ENCODE data around the gene CCDC188. TPM values are rescaled to one million over a fixed set of nuclear protein-coding genes. Genes with fewer than 3 reads are reported as not detected.

The CCDC188 gene
- total RNA-seq, 2 donors from 2014 or later, result not detected

- Mint-ChIP-seq H3K4me1 (no peaks in the 10 kb centered on the region), H3K27ac (no peak overlapping the region), H3K9me3 (no peaks in the 10 kb centered on the region), H3K36me3 (ENCODE audit: low read depth) (peaks cover 50% of the 10 kb centered on the region), H3K27me3 (ENCODE audit: insufficient read depth) (no peaks in the 10 kb centered on the region), H3K4me3 (no peak overlapping the region)
- TF ChIP-seq CTCF (conservative IDR thresholded peaks at IDR 0.05), result no peak
- Histone ChIP-seq H3K4me3 (ENCODE audit: low read length) (no peak overlapping the region), H3K9me3 (ENCODE audit: control insufficient read depth, low read length) (no peaks in the 10 kb centered on the region), H3K36me3 (ENCODE audit: control insufficient read depth, insufficient read depth, low read length) (peaks cover 79% of the 10 kb centered on the region), H3K4me1 (ENCODE audit: control insufficient read depth, insufficient read depth, low read length) (no peaks in the 10 kb centered on the region), H3K27me3 (ENCODE audit: control insufficient read depth, insufficient read depth, low read length, poor library complexity, severe bottlenecking) (no peaks in the 10 kb centered on the region), H3K27ac (ENCODE audit: low read depth, low read length) (no peak overlapping the region), H3K9ac (ENCODE audit: extremely low read depth, low read length, poor library complexity, severe bottlenecking) (no peak overlapping the region)
- 93 to 94% methylated on average over 11 to 13 of the region's 13 CpGs for WGBS, 2 experiments (ENCODE audit: insufficient coverage in 1 of 2, insufficient read length in 1 of 2)
- no peak for DNase-seq
Measured at GRCh38 chr22:20107951-20108756, 42.7 kb downstream of the CCDC188 start.

- Mint-ChIP-seq H3K4me1 (no peaks in the 10 kb centered on the region), H3K36me3 (ENCODE audit: low read depth) (peaks cover 56% of the 10 kb centered on the region)
Measured at GRCh38 chr22:20107471-20107901, 43.4 kb downstream of the CCDC188 start.

GRCh38 chr22:20106849-20107237 is 44.0 kb downstream of the CCDC188 start:
- Mint-ChIP-seq H3K36me3 (ENCODE audit: low read depth) (peaks cover 60% of the 10 kb centered on the region), H3K27ac (no peak overlapping the region), H3K4me1 (no peaks in the 10 kb centered on the region), H3K27me3 (ENCODE audit: insufficient read depth) (no peaks in the 10 kb centered on the region), H3K9me3 (no peaks in the 10 kb centered on the region), H3K4me3 (no peak overlapping the region)
- H3K4me3 ChIP-seq (ENCODE audit: low read length), result no peak overlapping the region
- H3K27ac ChIP-seq (ENCODE audit: low read depth, low read length), result no peak overlapping the region
- no peak overlapping the region for H3K9ac ChIP-seq (ENCODE audit: extremely low read depth, low read length, poor library complexity, severe bottlenecking)
- no peaks in the 10 kb centered on the region for H3K9me3 ChIP-seq (ENCODE audit: control insufficient read depth, low read length)
- 94 to 97% methylated on average over 10 of the region's 10 CpGs for WGBS, 2 experiments (ENCODE audit: insufficient coverage in 1 of 2, insufficient read length in 1 of 2)
- peaks cover 76% of the 10 kb centered on the region for H3K36me3 ChIP-seq (ENCODE audit: control insufficient read depth, insufficient read depth, low read length)
- no peak for DNase-seq
- TF ChIP-seq CTCF (conservative IDR thresholded peaks at IDR 0.05), result no peak
- no peaks in the 10 kb centered on the region for H3K27me3 ChIP-seq (ENCODE audit: control insufficient read depth, insufficient read depth, low read length, poor library complexity, severe bottlenecking)
- H3K4me1 ChIP-seq (ENCODE audit: control insufficient read depth, insufficient read depth, low read length), result no peaks in the 10 kb centered on the region

More at GRCh38 chr22:20107471-20107901, 43.4 kb downstream of the CCDC188 start:
- H3K4me1 ChIP-seq (ENCODE audit: control insufficient read depth, insufficient read depth, low read length), result no peaks in the 10 kb centered on the region
- H3K36me3 ChIP-seq (ENCODE audit: control insufficient read depth, insufficient read depth, low read length), result peaks cover 81% of the 10 kb centered on the region
- Mint-ChIP-seq H3K27me3 (ENCODE audit: insufficient read depth) (no peaks in the 10 kb centered on the region), H3K4me3 (no peak overlapping the region), H3K9me3 (no peaks in the 10 kb centered on the region), H3K27ac (no peak overlapping the region)
- 89 to 98% methylated on average over 3 to 7 of the region's 7 CpGs for WGBS, 2 experiments (ENCODE audit: insufficient coverage in 1 of 2, insufficient read length in 1 of 2)
- no peak for TF ChIP-seq CTCF (conservative IDR thresholded peaks at IDR 0.05)
- no peak overlapping the region for H3K9ac ChIP-seq (ENCODE audit: extremely low read depth, low read length, poor library complexity, severe bottlenecking)
- H3K9me3 ChIP-seq (ENCODE audit: control insufficient read depth, low read length), result no peaks in the 10 kb centered on the region
- H3K27me3 ChIP-seq (ENCODE audit: control insufficient read depth, insufficient read depth, low read length, poor library complexity, severe bottlenecking), result no peaks in the 10 kb centered on the region
- no peak overlapping the region for H3K27ac ChIP-seq (ENCODE audit: low read depth, low read length)
- no peak overlapping the region for H3K4me3 ChIP-seq (ENCODE audit: low read length)
- DNase-seq, result no peak
